ENCODE data around the gene CHGA. TPM values are rescaled to one million over a fixed set of nuclear protein-coding genes. Genes with fewer than 3 reads are reported as not detected.

CHGA gene
- total and polyA plus RNA-seq, 2 of the 13 experiments (the other 11 are each of a cell fraction or from before 2014, with no cell fraction given): not detected

- ChIA-PET CTCF (ENCODE audit: low intra/inter-chr PET ratio, low total read pairs) (no interaction called here), POLR2A (no interaction called here)
- Histone ChIP-seq H3K4me3 (replicated peaks in 1 of 3; ENCODE audit: insufficient read depth in 1 of 3, low read depth in 2 of 3, low read length in 3 of 3) (no peak overlapping the region), H3K27me3 (ENCODE audit: control insufficient read depth in 1 of 2, insufficient read depth in 2 of 2, low read length in 2 of 2) (no peaks in the 10 kb centered on the region), H3K9ac (ENCODE audit: insufficient read depth, low read depth, low read length) (no peak overlapping the region), H4K20me1 (ENCODE audit: insufficient read depth, low read length) (no peaks in the 10 kb centered on the region; the same call in 1 of the 2 replicates), H2AFZ (ENCODE audit: low read length) (no peak overlapping the region), H3K4me2 (ENCODE audit: low read depth, low read length) (no peak overlapping the region), H3K9me3 (ENCODE audit: low read length) (peaks cover 22% of the 10 kb centered on the region), H3K4me1 (ENCODE audit: insufficient read depth, low read length) (peaks cover 34% of the 10 kb centered on the region), H3K36me3 (replicated peaks in 1 of 2; ENCODE audit: control insufficient read depth in 1 of 2, insufficient read depth in 2 of 2, low read length in 2 of 2) (peaks cover 0 to 20% of the 10 kb centered on the region in 2 experiments; a peak in 1 of 5 replicates), H3K27ac (ENCODE audit: extremely low read length, insufficient read depth, low read length) (no peak overlapping the region), H3K79me2 (ENCODE audit: insufficient read depth, low read length) (no peaks in the 10 kb centered on the region)
- in situ Hi-C loops (cut with HindIII; ENCODE audit: extremely low pct_ligation_motif_present, low pct_unique_long_range_greater_than_20kb) (no loop called here), intact Hi-C loops (cut with micrococcal nuclease; ENCODE audit: unreplicated experiment) (no loop called here)
- TF ChIP-seq ZNF558 (CRISPR knock-in tag; IDR thresholded peaks at IDR 0.05; ENCODE audit: borderline replicate concordance): no peak
- TF ChIP-seq JARID2 (CRISPR knock-in tag; IDR thresholded peaks at IDR 0.05; ENCODE audit: insufficient replicate concordance): no peak
- TF ChIP-seq TRAFD1 (CRISPR knock-in tag; IDR thresholded peaks at IDR 0.05; ENCODE audit: borderline replicate concordance): no peak
- no peak for TF ChIP-seq ZFP90 (CRISPR knock-in tag; IDR thresholded peaks at IDR 0.05; ENCODE audit: borderline replicate concordance)
- no peak for TF ChIP-seq ZUFSP (CRISPR knock-in tag; IDR thresholded peaks at IDR 0.05; ENCODE audit: borderline replicate concordance)
- TF ChIP-seq ZSCAN21 (CRISPR knock-in tag; IDR thresholded peaks at IDR 0.05; ENCODE audit: borderline replicate concordance): no peak
- TF ChIP-seq SALL2 (CRISPR knock-in tag; IDR thresholded peaks at IDR 0.05): no peak
- TF ChIP-seq IRF2 (CRISPR knock-in tag; IDR thresholded peaks at IDR 0.05): no peak
- no peak for TF ChIP-seq KLF11 (CRISPR knock-in tag; IDR thresholded peaks at IDR 0.05)
- no peak for TF ChIP-seq ZNF530 (CRISPR knock-in tag; IDR thresholded peaks at IDR 0.05; ENCODE audit: low read depth)
- TF ChIP-seq ZFP36L1 (CRISPR knock-in tag; IDR thresholded peaks at IDR 0.05): no peak
- TF ChIP-seq ZNF160 (CRISPR knock-in tag; IDR thresholded peaks at IDR 0.05): no peak
- TF ChIP-seq NFE2 (CRISPR knock-in tag; IDR thresholded peaks at IDR 0.05): no peak
- no peak for TF ChIP-seq ZBTB1 (CRISPR knock-in tag; IDR thresholded peaks at IDR 0.05; ENCODE audit: borderline replicate concordance)
- no TSS peak for BruUV-seq (replicated peaks)
- WGBS (ENCODE audit: low lambda C conversion rate): 98% methylated on average over 4 of the region's 4 CpGs
- DNase-seq (ENCODE audit: low spot score) (no peak), FAIRE-seq (no peak), ATAC-seq (no peak)
Observed at GRCh38 chr14:92980866-92981265, 57.9 kb downstream of the CHGA start.
